Smooth muscle cell of the coronary artery (primary cell): Measurements from ENCODE around the gene CMAS. TPM values are rescaled to one million over a fixed set of nuclear protein-coding genes. Genes with fewer than 3 reads are reported as not detected.

Source experiments
- total RNA-seq: library from RNA; depleted of rRNA; stranded (reverse); fragments of >200 nt; gene quantifications from 2 replicates; pipeline ENCODE4 v1.2.3, GENCODE V29; 2014; ENCODE audit warnings: low replicate concordance

The CMAS gene
- total RNA-seq, result 8.3 and 16.6 TPM in 2 replicates

GRCh38 chr12:22046090-22046967 lies at the start of gene CMAS:
TSS of gene CMAS (plus strand) at chr12:22046218. CDS start at chr12:22046304, 86 bp downstream.

Other genes starting within 250 kb of the CMAS start
- 1.3 and 21.8 TPM in 2 replicates for gene ABCC9, start 104.8 kb upstream of the CMAS start, total RNA-seq